Measurements from ENCODE around the gene SLFN5. TPM values are rescaled to one million over a fixed set of nuclear protein-coding genes. Genes with fewer than 3 reads are reported as not detected.
A peak's percentile ranks its signal among the peaks of the same experiment; 100 is the strongest.

The SLFN5 gene
- total and polyA plus RNA-seq, 4 donors: 1.9 to 7.8 (median 3.4) TPM

DNA sequence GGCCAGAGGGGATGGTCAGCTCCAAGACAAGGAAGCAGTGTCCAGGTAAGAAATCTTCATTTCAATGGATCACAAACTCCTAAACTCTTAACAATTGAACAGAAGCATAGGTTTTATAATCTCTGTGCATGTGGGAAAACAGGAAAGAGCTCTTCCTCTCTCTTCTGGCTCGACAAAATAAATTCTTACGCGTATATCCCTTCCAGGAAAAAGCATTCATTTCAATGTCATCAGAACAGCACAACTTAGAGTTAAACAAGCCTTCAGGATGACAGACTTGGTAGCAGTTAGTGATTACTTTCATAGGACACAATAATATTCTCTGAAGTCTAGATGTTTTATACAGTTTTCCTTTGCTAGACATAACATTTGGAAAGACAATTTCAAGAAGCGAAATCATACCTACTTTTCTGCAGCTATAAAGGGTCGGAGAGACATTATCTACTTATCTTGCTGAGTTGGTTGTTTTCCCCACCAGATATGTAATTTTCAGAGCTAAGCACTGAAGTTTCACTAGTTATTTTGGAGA, 29.4 kb upstream of the SLFN5 start:
- H3K27ac ChIP-seq (ENCODE audit: low read depth in 1 of 2, low read length in 2 of 2): peak overlapping the region; percentile 25 to 31
- TF ChIP-seq RAD21 (IDR thresholded peaks at IDR 0.05) (no peak), JUND (IDR thresholded peaks at IDR 0.05) (no peak), FOXA2 (IDR thresholded peaks at IDR 0.05) (no peak), GABPA (IDR thresholded peaks at IDR 0.05 in 1 of 2, conservative IDR thresholded peaks at IDR 0.05 in 1 of 2) (no peak), RXRA (IDR thresholded peaks at IDR 0.05) (no peak), TAF1 (conservative IDR thresholded peaks at IDR 0.05) (no peak), FOXA1 (IDR thresholded peaks at IDR 0.05) (no peak), HNF4A (conservative IDR thresholded peaks at IDR 0.05) (no peak), SP1 (IDR thresholded peaks at IDR 0.05) (no peak), HNF4G (IDR thresholded peaks at IDR 0.05) (no peak), YY1 (IDR thresholded peaks at IDR 0.05) (no peak)
- TF ChIP-seq, protein P1, sequence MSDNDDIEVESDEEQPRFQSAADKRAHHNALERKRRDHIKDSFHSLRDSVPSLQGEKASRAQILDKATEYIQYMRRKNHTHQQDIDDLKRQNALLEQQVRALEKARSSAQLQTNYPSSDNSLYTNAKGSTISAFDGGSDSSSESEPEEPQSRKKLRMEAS (IDR thresholded peaks at IDR 0.05): no peak
- TF ChIP-seq, protein P2, sequence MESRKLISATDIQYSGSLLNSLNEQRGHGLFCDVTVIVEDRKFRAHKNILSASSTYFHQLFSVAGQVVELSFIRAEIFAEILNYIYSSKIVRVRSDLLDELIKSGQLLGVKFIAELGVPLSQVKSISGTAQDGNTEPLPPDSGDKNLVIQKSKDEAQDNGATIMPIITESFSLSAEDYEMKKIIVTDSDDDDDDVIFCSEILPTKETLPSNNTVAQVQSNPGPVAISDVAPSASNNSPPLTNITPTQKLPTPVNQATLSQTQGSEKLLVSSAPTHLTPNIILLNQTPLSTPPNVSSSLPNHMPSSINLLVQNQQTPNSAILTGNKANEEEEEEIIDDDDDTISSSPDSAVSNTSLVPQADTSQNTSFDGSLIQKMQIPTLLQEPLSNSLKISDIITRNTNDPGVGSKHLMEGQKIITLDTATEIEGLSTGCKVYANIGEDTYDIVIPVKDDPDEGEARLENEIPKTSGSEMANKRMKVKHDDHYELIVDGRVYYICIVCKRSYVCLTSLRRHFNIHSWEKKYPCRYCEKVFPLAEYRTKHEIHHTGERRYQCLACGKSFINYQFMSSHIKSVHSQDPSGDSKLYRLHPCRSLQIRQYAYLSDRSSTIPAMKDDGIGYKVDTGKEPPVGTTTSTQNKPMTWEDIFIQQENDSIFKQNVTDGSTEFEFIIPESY (IDR thresholded peaks at IDR 0.05): no peak
- TF ChIP-seq, protein P3, sequence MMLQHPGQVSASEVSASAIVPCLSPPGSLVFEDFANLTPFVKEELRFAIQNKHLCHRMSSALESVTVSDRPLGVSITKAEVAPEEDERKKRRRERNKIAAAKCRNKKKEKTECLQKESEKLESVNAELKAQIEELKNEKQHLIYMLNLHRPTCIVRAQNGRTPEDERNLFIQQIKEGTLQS (IDR thresholded peaks at IDR 0.05): no peak
- TF ChIP-seq, protein P4, sequence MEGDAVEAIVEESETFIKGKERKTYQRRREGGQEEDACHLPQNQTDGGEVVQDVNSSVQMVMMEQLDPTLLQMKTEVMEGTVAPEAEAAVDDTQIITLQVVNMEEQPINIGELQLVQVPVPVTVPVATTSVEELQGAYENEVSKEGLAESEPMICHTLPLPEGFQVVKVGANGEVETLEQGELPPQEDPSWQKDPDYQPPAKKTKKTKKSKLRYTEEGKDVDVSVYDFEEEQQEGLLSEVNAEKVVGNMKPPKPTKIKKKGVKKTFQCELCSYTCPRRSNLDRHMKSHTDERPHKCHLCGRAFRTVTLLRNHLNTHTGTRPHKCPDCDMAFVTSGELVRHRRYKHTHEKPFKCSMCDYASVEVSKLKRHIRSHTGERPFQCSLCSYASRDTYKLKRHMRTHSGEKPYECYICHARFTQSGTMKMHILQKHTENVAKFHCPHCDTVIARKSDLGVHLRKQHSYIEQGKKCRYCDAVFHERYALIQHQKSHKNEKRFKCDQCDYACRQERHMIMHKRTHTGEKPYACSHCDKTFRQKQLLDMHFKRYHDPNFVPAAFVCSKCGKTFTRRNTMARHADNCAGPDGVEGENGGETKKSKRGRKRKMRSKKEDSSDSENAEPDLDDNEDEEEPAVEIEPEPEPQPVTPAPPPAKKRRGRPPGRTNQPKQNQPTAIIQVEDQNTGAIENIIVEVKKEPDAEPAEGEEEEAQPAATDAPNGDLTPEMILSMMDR (IDR thresholded peaks at IDR 0.05; ENCODE audit: low read depth, low read length, missing input control): no peak
- 65% methylated on average over 5 of the region's 5 CpGs for WGBS
- H3K4me1 ChIP-seq (ENCODE audit: control insufficient read depth in 4 of 4, insufficient read depth in 4 of 4, low read length in 3 of 4): no peaks in the 10 kb centered on the region
- peaks cover 0 to 3% (median 0%) of the 10 kb centered on the region in 4 donors for H3K27me3 ChIP-seq (ENCODE audit: control insufficient read depth in 4 of 4, insufficient read depth in 4 of 4, low read length in 3 of 4)
- no peak for DNase-seq (ENCODE audit: low spot score)
- peaks cover 0 to 5% (median 0%) of the 10 kb centered on the region in 4 donors for H3K9me3 ChIP-seq (ENCODE audit: control insufficient read depth in 4 of 4, low read length in 3 of 4)
- no peak overlapping the region for H3K9ac ChIP-seq (ENCODE audit: low read depth in 1 of 2, low read length in 2 of 2)
- H3K4me3 ChIP-seq (ENCODE audit: low read depth in 1 of 3, low read length in 3 of 3): no peak overlapping the region
- no peaks in the 10 kb centered on the region for H3K36me3 ChIP-seq (ENCODE audit: control insufficient read depth in 4 of 4, insufficient read depth in 3 of 4, low read depth in 1 of 4, low read length in 3 of 4)

DNA sequence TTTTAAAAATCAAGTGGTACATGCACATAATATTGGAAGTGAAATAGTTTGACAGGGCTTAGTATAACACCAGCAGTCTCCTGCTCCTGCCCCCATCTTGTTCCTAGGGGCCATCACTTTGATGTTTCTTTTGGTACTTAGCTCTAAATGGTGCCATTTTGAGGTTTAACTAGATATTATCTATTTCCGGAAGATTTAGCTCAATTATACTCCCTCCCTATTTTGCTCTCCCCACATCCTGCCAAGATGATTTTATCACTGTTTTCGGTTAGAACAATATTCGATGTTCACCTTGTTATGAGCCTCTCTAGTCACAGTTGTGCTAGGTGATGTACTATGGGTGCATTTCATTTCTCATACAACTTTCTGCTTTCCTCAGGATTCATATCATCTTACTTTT, 28.7 kb upstream of the SLFN5 start:
- DNase-seq (ENCODE audit: low spot score): no peak
- 56% methylated on average over 3 of the region's 3 CpGs for WGBS

More for the DNA sequence above, 28.7 kb upstream of the SLFN5 start:
- Histone ChIP-seq H3K4me3 (ENCODE audit: low read depth in 1 of 3, low read length in 3 of 3) (no peak overlapping the region), H3K9ac (ENCODE audit: low read depth in 1 of 2, low read length in 2 of 2) (peak overlapping the region in 1 of 2 donors; percentile 29), H3K36me3 (ENCODE audit: control insufficient read depth in 4 of 4, insufficient read depth in 3 of 4, low read depth in 1 of 4, low read length in 3 of 4) (no peaks in the 10 kb centered on the region), H3K4me1 (ENCODE audit: control insufficient read depth in 4 of 4, insufficient read depth in 4 of 4, low read length in 3 of 4) (no peaks in the 10 kb centered on the region), H3K27me3 (ENCODE audit: control insufficient read depth in 4 of 4, insufficient read depth in 4 of 4, low read length in 3 of 4) (peaks cover 0 to 3% (median 0%) of the 10 kb centered on the region in 4 donors), H3K9me3 (ENCODE audit: control insufficient read depth in 4 of 4, low read length in 3 of 4) (peaks cover 0 to 5% (median 0%) of the 10 kb centered on the region in 4 donors), H3K27ac (ENCODE audit: low read depth in 1 of 2, low read length in 2 of 2) (peak overlapping the region; percentile 10 to 69)
- TF ChIP-seq JUND (IDR thresholded peaks at IDR 0.05) (no peak), HNF4G (IDR thresholded peaks at IDR 0.05) (no peak), RAD21 (IDR thresholded peaks at IDR 0.05) (no peak), FOXA2 (IDR thresholded peaks at IDR 0.05) (no peak), HNF4A (conservative IDR thresholded peaks at IDR 0.05) (no peak), NR2F2 (IDR thresholded peaks at IDR 0.05) (no peak), SP1 (IDR thresholded peaks at IDR 0.05) (no peak), FOXA1 (IDR thresholded peaks at IDR 0.05) (no peak), GABPA (IDR thresholded peaks at IDR 0.05 in 1 of 2, conservative IDR thresholded peaks at IDR 0.05 in 1 of 2) (no peak), YY1 (IDR thresholded peaks at IDR 0.05) (no peak), EGR1 (IDR thresholded peaks at IDR 0.05; ENCODE audit: low read depth in 2 of 2) (no peak)
- TF ChIP-seq, protein P5, sequence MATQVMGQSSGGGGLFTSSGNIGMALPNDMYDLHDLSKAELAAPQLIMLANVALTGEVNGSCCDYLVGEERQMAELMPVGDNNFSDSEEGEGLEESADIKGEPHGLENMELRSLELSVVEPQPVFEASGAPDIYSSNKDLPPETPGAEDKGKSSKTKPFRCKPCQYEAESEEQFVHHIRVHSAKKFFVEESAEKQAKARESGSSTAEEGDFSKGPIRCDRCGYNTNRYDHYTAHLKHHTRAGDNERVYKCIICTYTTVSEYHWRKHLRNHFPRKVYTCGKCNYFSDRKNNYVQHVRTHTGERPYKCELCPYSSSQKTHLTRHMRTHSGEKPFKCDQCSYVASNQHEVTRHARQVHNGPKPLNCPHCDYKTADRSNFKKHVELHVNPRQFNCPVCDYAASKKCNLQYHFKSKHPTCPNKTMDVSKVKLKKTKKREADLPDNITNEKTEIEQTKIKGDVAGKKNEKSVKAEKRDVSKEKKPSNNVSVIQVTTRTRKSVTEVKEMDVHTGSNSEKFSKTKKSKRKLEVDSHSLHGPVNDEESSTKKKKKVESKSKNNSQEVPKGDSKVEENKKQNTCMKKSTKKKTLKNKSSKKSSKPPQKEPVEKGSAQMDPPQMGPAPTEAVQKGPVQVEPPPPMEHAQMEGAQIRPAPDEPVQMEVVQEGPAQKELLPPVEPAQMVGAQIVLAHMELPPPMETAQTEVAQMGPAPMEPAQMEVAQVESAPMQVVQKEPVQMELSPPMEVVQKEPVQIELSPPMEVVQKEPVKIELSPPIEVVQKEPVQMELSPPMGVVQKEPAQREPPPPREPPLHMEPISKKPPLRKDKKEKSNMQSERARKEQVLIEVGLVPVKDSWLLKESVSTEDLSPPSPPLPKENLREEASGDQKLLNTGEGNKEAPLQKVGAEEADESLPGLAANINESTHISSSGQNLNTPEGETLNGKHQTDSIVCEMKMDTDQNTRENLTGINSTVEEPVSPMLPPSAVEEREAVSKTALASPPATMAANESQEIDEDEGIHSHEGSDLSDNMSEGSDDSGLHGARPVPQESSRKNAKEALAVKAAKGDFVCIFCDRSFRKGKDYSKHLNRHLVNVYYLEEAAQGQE (IDR thresholded peaks at IDR 0.05): no peak
- TF ChIP-seq, protein P2 (IDR thresholded peaks at IDR 0.05): no peak
- TF ChIP-seq, protein P4 (IDR thresholded peaks at IDR 0.05; ENCODE audit: low read depth, low read length, missing input control): no peak
- TF ChIP-seq, protein P3 (IDR thresholded peaks at IDR 0.05): no peak
